Osteoblast (primary cell): Measurements from ENCODE around the gene LEPR. TPM values are rescaled to one million over a fixed set of nuclear protein-coding genes. Genes with fewer than 3 reads are reported as not detected.
A peak's percentile ranks its signal among the peaks of the same experiment; 100 is the strongest.

Source experiments
- DNase-seq: peaks from one replicate; pipeline ENCODE4 v3.0.0; 2011; ENCODE audit warnings: low spot score, mixed read lengths; ENCODE audit not compliant: insufficient read length; ENCODE audit errors: missing footprints
- H2AFZ ChIP-seq: 2 replicates; pipeline ENCODE4 v1.6.0; 2011; ENCODE audit warnings: mild to moderate bottlenecking, low read length
- H3K27ac ChIP-seq: 2 replicates; pipeline ENCODE4 v1.5.1; 2011; ENCODE audit warnings: mild to moderate bottlenecking, low read depth, low read length, moderate library complexity
- H3K27me3 ChIP-seq: 2 replicates; pipeline ENCODE4 v1.6.0; 2012; ENCODE audit warnings: mild to moderate bottlenecking, control low read depth, inconsistent platforms, low read length, moderate library complexity; ENCODE audit not compliant: insufficient read depth
- H3K36me3 ChIP-seq: 2 replicates; pipeline ENCODE4 v1.5.1; 2011; ENCODE audit warnings: mild to moderate bottlenecking, low read length, control low read depth, moderate library complexity; ENCODE audit not compliant: insufficient read depth
- H3K4me1 ChIP-seq: 2 replicates; pipeline ENCODE4 v1.5.1; 2011; ENCODE audit warnings: mild to moderate bottlenecking, low read length, control low read depth, moderate library complexity; ENCODE audit not compliant: insufficient read depth
- H3K4me2 ChIP-seq: 2 replicates; pipeline ENCODE4 v1.6.0; 2011; ENCODE audit warnings: mild to moderate bottlenecking, low read length; ENCODE audit not compliant: insufficient read depth
- H3K4me3 ChIP-seq: fragments of 200-600 bp; sonication (generic); 3 replicates; pipeline ENCODE4 v1.5.1; 2012; ENCODE audit warnings: mild to moderate bottlenecking, low read length, inconsistent platforms; ENCODE audit not compliant: insufficient read depth
- H3K79me2 ChIP-seq: 2 replicates; pipeline ENCODE4 v1.6.0; 2012; ENCODE audit warnings: mild to moderate bottlenecking, low read length, control low read depth, inconsistent platforms; ENCODE audit not compliant: insufficient read depth
- H3K9me3 ChIP-seq: 2 replicates; pipeline ENCODE4 v1.5.1; 2011; ENCODE audit warnings: low read depth, low read length, control low read depth
- H4K20me1 ChIP-seq: 2 replicates; pipeline ENCODE4 v1.6.0; 2012; ENCODE audit warnings: mild to moderate bottlenecking, low read length, control low read depth; ENCODE audit not compliant: insufficient read depth
- total RNA-seq: library from RNA; depleted of rRNA; stranded (reverse); fragments of >200 nt; gene quantifications from 2 replicates; pipeline ENCODE4 v1.2.3, GENCODE V29; 2012
- TF ChIP-seq, protein P1 (sequence below): IDR thresholded peaks from 2 replicates; pipeline ENCODE4 v1.5.1; 2011; ENCODE audit warnings: mild to moderate bottlenecking, low read depth, low read length, moderate library complexity; ENCODE audit errors: extremely low read depth

LEPR gene
- total RNA-seq, 1 donor, result 169 TPM

DNA sequence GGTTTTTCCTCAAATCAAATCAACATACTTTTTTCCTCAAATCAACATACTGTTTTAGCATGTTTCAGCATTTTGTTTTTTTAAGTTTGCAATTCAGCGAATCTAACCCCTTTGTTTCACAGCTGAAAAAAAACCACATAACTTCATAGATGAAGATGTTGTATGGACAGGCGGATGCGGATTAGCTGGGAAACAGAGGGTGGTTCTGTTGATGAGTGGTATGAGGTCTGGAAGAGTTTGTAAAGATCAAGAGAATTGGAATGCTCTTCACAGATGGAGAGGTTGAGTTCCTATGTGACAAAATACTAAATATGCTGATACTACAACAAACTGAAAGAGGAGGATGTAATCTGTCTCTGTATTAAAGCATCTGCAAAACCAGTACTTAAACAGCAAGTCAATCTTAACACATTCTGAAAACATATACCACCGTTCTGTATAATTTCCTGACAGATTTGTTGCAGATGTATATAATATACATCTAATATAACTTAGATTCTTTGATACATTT is 10.6 kb upstream of the LEPR start:
- H4K20me1 ChIP-seq, result no peaks in the 10 kb centered on the region
- TF ChIP-seq, protein P1, sequence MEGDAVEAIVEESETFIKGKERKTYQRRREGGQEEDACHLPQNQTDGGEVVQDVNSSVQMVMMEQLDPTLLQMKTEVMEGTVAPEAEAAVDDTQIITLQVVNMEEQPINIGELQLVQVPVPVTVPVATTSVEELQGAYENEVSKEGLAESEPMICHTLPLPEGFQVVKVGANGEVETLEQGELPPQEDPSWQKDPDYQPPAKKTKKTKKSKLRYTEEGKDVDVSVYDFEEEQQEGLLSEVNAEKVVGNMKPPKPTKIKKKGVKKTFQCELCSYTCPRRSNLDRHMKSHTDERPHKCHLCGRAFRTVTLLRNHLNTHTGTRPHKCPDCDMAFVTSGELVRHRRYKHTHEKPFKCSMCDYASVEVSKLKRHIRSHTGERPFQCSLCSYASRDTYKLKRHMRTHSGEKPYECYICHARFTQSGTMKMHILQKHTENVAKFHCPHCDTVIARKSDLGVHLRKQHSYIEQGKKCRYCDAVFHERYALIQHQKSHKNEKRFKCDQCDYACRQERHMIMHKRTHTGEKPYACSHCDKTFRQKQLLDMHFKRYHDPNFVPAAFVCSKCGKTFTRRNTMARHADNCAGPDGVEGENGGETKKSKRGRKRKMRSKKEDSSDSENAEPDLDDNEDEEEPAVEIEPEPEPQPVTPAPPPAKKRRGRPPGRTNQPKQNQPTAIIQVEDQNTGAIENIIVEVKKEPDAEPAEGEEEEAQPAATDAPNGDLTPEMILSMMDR, result no peak
- DNase-seq, result no peak
- no peaks in the 10 kb centered on the region for H3K79me2 ChIP-seq
- no peak overlapping the region for H2AFZ ChIP-seq
- H3K4me1 ChIP-seq, result peaks cover 13% of the 10 kb centered on the region
- H3K36me3 ChIP-seq, result no peaks in the 10 kb centered on the region
- no peak overlapping the region for H3K4me3 ChIP-seq
- no peak overlapping the region for H3K4me2 ChIP-seq
- no peaks in the 10 kb centered on the region for H3K9me3 ChIP-seq
- H3K27me3 ChIP-seq, result no peaks in the 10 kb centered on the region
- no peak overlapping the region for H3K27ac ChIP-seq

DNA sequence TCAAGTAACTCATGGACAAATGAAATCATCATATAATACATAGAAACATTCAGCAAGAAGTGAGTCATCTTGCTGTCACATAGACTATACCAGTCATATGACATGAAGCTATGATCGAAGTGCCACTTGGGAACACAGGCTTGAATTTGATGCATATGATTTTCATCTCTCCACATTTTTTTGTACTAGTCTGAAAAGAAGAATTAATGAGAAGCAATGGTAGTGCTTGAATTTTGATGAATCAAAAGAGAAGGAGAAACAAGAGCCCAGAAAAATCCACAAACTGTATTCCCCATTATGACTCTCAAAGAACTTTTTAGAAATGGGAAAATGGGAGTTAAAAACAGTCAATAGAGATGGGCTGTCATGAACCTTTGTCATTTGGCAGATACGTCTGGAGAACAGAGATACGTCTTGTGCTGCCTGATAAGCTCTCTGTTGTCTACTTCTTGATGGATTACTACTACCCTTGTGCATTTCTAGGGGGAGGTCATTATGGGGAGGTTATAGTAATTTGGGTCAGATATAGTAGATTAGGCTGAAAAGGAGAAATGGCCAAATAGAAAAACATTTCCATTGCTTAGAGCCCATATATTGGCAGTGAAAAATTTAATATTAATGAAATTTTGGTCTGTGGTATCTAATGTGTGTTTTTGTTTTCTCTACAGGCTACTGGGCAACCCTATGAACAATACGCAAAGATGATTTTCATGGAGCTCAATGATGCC is 8.0 kb upstream of the LEPR start:
- Histone ChIP-seq H2AFZ (no peak overlapping the region), H3K4me2 (no peak overlapping the region), H3K4me1 (peaks cover 13% of the 10 kb centered on the region), H3K79me2 (no peaks in the 10 kb centered on the region), H4K20me1 (no peaks in the 10 kb centered on the region), H3K36me3 (no peaks in the 10 kb centered on the region), H3K27me3 (no peaks in the 10 kb centered on the region), H3K27ac (peak overlapping the region; percentile 52), H3K4me3 (no peak overlapping the region), H3K9me3 (no peaks in the 10 kb centered on the region)
- TF ChIP-seq, protein P1, result no peak
- no peak for DNase-seq

GRCh38 chr1:65412984-65413375 is 7.5 kb upstream of the LEPR start:
- H3K9me3 ChIP-seq, result no peaks in the 10 kb centered on the region
- no peaks in the 10 kb centered on the region for H4K20me1 ChIP-seq
- peaks cover 13% of the 10 kb centered on the region for H3K4me1 ChIP-seq
- no peak overlapping the region for H3K4me2 ChIP-seq
- no peaks in the 10 kb centered on the region for H3K36me3 ChIP-seq
- H3K4me3 ChIP-seq, result no peak overlapping the region
- no peak overlapping the region for H2AFZ ChIP-seq
- TF ChIP-seq, protein P1, result no peak
- no peaks in the 10 kb centered on the region for H3K27me3 ChIP-seq
- H3K79me2 ChIP-seq, result no peaks in the 10 kb centered on the region
- H3K27ac ChIP-seq, result peak overlapping the region; percentile 52
- no peak for DNase-seq

GRCh38 chr1:65414538-65414937 is 5.9 kb upstream of the LEPR start:
- no peak for DNase-seq
- Histone ChIP-seq H3K36me3 (no peaks in the 10 kb centered on the region), H3K4me2 (no peak overlapping the region), H2AFZ (no peak overlapping the region), H3K79me2 (no peaks in the 10 kb centered on the region), H3K9me3 (no peaks in the 10 kb centered on the region), H3K27ac (no peak overlapping the region), H3K4me1 (peaks cover 19% of the 10 kb centered on the region), H4K20me1 (no peaks in the 10 kb centered on the region), H3K27me3 (no peaks in the 10 kb centered on the region), H3K4me3 (no peak overlapping the region)
- TF ChIP-seq, protein P1, result no peak
